ENCODE measurements around the gene TRPC3. TPM values are rescaled to one million over a fixed set of nuclear protein-coding genes. Genes with fewer than 3 reads are reported as not detected.

The TRPC3 gene
- total RNA-seq, 1 experiment from 2014 or later: 0.24 TPM

DNA sequence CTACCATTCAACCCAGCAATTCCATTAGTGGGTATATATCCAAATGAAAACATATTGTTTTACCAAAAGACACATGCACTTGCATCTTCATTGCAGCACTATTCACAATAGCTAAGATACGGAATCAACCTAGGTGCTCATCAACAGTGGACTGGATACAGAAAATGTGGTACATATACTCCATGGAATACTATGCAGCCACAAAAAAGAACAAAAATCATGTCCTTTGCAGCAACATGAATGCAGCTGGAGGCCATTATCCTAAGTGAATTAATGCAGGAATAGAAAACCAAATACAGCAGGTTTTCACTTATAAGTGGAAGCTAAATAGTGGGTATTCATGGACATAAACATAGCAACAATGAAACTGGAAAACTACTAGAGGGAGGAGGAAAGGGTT lies 43.5 kb downstream of the TRPC3 start:
- Histone ChIP-seq H3F3A (ENCODE audit: insufficient read depth, low read depth) (no peaks in the 10 kb centered on the region), H3K27ac (no peak overlapping the region), H2AFZ (no peak overlapping the region), H3K9me2 (ENCODE audit: insufficient read depth) (no peaks in the 10 kb centered on the region), H3K79me2 (ENCODE audit: low read depth) (no peaks in the 10 kb centered on the region), H3K36me3 (ENCODE audit: low read depth) (no peaks in the 10 kb centered on the region), H3K9me3 (ENCODE audit: insufficient read depth, low read depth) (no peaks in the 10 kb centered on the region), H4K20me1 (ENCODE audit: insufficient read depth) (no peaks in the 10 kb centered on the region), H3K4me2 (no peak overlapping the region), H3K4me3 (no peak overlapping the region), H3K27me3 (ENCODE audit: insufficient read depth, low read depth) (no peaks in the 10 kb centered on the region), H3K4me1 (replicated peaks; ENCODE audit: insufficient read depth) (no peaks in the 10 kb centered on the region)
- no TSS peak for BruUV-seq (replicated peaks)
- no peak for TF ChIP-seq EZH2 (IDR thresholded peaks at IDR 0.05; ENCODE audit: low read depth)
- TF ChIP-seq, protein P1, sequence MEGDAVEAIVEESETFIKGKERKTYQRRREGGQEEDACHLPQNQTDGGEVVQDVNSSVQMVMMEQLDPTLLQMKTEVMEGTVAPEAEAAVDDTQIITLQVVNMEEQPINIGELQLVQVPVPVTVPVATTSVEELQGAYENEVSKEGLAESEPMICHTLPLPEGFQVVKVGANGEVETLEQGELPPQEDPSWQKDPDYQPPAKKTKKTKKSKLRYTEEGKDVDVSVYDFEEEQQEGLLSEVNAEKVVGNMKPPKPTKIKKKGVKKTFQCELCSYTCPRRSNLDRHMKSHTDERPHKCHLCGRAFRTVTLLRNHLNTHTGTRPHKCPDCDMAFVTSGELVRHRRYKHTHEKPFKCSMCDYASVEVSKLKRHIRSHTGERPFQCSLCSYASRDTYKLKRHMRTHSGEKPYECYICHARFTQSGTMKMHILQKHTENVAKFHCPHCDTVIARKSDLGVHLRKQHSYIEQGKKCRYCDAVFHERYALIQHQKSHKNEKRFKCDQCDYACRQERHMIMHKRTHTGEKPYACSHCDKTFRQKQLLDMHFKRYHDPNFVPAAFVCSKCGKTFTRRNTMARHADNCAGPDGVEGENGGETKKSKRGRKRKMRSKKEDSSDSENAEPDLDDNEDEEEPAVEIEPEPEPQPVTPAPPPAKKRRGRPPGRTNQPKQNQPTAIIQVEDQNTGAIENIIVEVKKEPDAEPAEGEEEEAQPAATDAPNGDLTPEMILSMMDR (conservative IDR thresholded peaks at IDR 0.05): no peak
- ChIA-PET CTCF (no interaction called here), POLR2A (ENCODE audit: unreplicated experiment) (no interaction called here)
- no peak for DNase-seq
- intact Hi-C loops (cut with micrococcal nuclease; ENCODE audit: unreplicated experiment): no loop called here

DNA sequence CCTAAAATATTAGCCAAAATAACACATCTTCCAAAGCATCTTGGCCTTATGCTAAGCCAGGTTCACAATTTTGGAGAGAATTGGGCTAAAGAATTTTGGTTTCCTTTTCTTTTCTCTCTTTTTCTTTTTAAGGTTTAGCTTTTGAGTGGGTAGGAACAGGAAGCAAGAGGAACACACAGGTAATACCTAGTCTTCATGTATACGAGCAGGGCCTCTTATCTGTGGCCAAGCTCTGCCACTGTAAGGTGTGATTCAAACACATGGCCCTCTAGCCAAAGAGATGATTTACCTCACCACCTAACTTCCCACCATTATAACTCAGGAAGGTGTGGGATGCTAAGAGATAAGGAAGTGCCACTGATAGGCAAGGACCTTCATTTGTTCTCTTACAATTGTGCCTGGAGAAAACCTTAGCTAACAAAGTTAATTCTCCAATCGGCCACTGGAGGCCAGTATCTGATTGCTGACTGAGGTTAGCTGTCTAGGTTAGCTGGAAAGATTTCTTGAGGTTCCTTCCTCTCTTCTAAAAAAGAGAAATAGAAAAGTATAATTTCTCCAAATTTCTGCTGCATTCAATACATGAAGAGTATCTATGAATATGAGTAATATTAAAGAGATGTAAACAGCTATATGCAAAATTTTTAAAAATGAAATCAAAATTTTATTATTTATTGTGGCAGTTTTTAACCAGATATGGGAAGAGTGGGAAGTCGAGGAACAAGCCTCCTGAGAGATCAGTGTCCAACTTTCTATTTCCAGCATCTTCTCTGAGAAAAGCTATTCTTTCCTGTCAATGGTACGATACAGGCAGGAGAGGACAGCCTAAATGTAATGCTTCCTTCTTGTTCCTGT lies 51.5 kb downstream of the TRPC3 start:
- Histone ChIP-seq H2AFZ (no peak overlapping the region), H3K4me3 (no peak overlapping the region), H3K4me1 (replicated peaks; ENCODE audit: insufficient read depth) (no peaks in the 10 kb centered on the region), H3K79me2 (ENCODE audit: low read depth) (no peaks in the 10 kb centered on the region), H3K27me3 (ENCODE audit: insufficient read depth, low read depth) (no peaks in the 10 kb centered on the region), H3K9me2 (ENCODE audit: insufficient read depth) (no peaks in the 10 kb centered on the region), H3F3A (ENCODE audit: insufficient read depth, low read depth) (no peaks in the 10 kb centered on the region), H3K36me3 (ENCODE audit: low read depth) (no peaks in the 10 kb centered on the region), H3K4me2 (no peak overlapping the region), H4K20me1 (ENCODE audit: insufficient read depth) (no peaks in the 10 kb centered on the region), H3K9me3 (ENCODE audit: insufficient read depth, low read depth) (no peaks in the 10 kb centered on the region), H3K27ac (no peak overlapping the region)
- intact Hi-C loops (cut with micrococcal nuclease; ENCODE audit: unreplicated experiment): loop anchor here (1.0 to 5.0 kb wide), 3 partner anchors 103 to 1032 kb away; no protein-coding TSS in a partner anchor
- TF ChIP-seq EZH2 (IDR thresholded peaks at IDR 0.05; ENCODE audit: low read depth): no peak
- TF ChIP-seq, protein P1 (conservative IDR thresholded peaks at IDR 0.05): peak; percentile 92
- ChIA-PET CTCF (interaction anchor here (0.7 kb wide), 1 partner anchor 283 kb away, joined by 3 read pairs; no protein-coding TSS in a partner anchor), POLR2A (ENCODE audit: unreplicated experiment) (no interaction called here)
- BruUV-seq (replicated peaks): no TSS peak
- peak; percentile 42 to 43 for DNase-seq

DNA sequence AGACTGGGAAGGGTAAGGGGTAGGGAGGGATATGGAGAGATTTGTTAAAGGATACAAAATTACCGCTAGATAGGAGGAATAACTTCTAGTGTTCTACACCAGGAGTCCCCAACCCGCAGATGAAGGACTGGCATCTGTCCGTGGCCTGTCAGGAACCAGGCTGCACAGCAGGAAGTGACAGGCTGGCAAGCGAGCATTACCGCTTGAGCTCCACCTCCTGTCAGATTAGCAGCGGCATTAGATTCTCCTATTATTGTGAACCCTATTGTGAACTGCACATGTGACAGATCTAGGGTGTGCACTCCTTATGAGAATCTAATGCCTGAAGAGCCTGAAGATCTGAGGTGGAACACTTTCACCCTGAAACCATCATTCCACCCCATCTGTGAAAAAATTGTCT lies 53.7 kb downstream of the TRPC3 start:
- no TSS peak for BruUV-seq (replicated peaks)
- H3K4me1 ChIP-seq (replicated peaks; ENCODE audit: insufficient read depth): no peaks in the 10 kb centered on the region
- TF ChIP-seq, protein P1 (conservative IDR thresholded peaks at IDR 0.05): no peak
- TF ChIP-seq EZH2 (IDR thresholded peaks at IDR 0.05; ENCODE audit: low read depth): no peak
- no peaks in the 10 kb centered on the region for H3K27me3 ChIP-seq (ENCODE audit: insufficient read depth, low read depth)
- intact Hi-C loops (cut with micrococcal nuclease; ENCODE audit: unreplicated experiment): no loop called here
- no peaks in the 10 kb centered on the region for H3K36me3 ChIP-seq (ENCODE audit: low read depth)
- H4K20me1 ChIP-seq (ENCODE audit: insufficient read depth): no peaks in the 10 kb centered on the region
- no peaks in the 10 kb centered on the region for H3K9me3 ChIP-seq (ENCODE audit: insufficient read depth, low read depth)
- no peak for DNase-seq
- H3K4me3 ChIP-seq: no peak overlapping the region
- ChIA-PET POLR2A (ENCODE audit: unreplicated experiment) (no interaction called here), CTCF (no interaction called here)
- no peak overlapping the region for H3K4me2 ChIP-seq
- no peaks in the 10 kb centered on the region for H3K9me2 ChIP-seq (ENCODE audit: insufficient read depth)
- H3K27ac ChIP-seq: no peak overlapping the region
- H3F3A ChIP-seq (ENCODE audit: insufficient read depth, low read depth): no peaks in the 10 kb centered on the region
- H3K79me2 ChIP-seq (ENCODE audit: low read depth): no peaks in the 10 kb centered on the region
- no peak overlapping the region for H2AFZ ChIP-seq
